T-helper 1 cell treated with Interleukin-12 subunit alpha and Interleukin-12 subunit beta and Interleukin-4 antibody, amounts not matched to agents 30 μg/mL and 1 μg/mL, for 36 hours (primary cell): ENCODE results near the gene BICC1.

Source experiments
- H3K27ac Mint-ChIP-seq: one replicate; pipeline ENCODE4 v1.8.0; 2021; ENCODE audit warnings: mild to moderate bottlenecking, mixed read lengths
- H3K27me3 Mint-ChIP-seq: one replicate; pipeline ENCODE4 v1.8.0; 2021; ENCODE audit warnings: low read depth, mixed read lengths
- H3K36me3 Mint-ChIP-seq: one replicate; pipeline ENCODE4 v1.8.0; 2021; ENCODE audit warnings: low read depth, mixed read lengths
- H3K4me1 Mint-ChIP-seq: one replicate; pipeline ENCODE4 v1.8.0; 2021; ENCODE audit warnings: low read depth, mixed read lengths
- H3K4me3 Mint-ChIP-seq: one replicate; pipeline ENCODE4 v1.8.0; 2021; ENCODE audit warnings: mild to moderate bottlenecking, moderate library complexity, mixed read lengths
- H3K9me3 Mint-ChIP-seq: one replicate; pipeline ENCODE4 v1.8.0; 2021; ENCODE audit warnings: mixed read lengths

BICC1 gene

DNA sequence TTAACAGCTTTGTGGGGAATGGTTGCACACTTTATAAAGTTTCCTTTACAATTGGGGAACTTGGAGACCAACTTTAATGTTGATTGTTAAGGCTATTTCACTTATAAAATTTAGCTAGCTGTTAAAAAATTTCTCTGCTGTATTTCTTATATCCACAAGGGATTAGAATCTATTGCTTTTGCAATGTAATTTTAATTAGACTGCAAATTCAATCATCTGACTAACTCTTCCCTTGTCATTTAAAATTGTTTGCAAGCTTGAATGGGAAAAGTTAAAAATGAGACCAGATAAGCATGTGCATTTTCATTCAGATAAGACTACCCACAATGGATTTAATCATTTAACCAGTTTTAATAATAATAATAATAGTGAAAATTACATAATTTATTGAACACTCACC, 213.2 kb downstream of the BICC1 start:
- Mint-ChIP-seq H3K27me3 (no peaks in the 10 kb centered on the region), H3K4me3 (no peak overlapping the region), H3K27ac (no peak overlapping the region), H3K36me3 (no peaks in the 10 kb centered on the region), H3K4me1 (no peaks in the 10 kb centered on the region), H3K9me3 (no peaks in the 10 kb centered on the region)

GRCh38 chr10:58727633-58728032, 215.0 kb downstream of the BICC1 start:
- Mint-ChIP-seq H3K27me3 (no peaks in the 10 kb centered on the region), H3K4me1 (no peaks in the 10 kb centered on the region), H3K4me3 (no peak overlapping the region), H3K9me3 (peaks cover 4% of the 10 kb centered on the region), H3K27ac (no peak overlapping the region), H3K36me3 (no peaks in the 10 kb centered on the region)

DNA sequence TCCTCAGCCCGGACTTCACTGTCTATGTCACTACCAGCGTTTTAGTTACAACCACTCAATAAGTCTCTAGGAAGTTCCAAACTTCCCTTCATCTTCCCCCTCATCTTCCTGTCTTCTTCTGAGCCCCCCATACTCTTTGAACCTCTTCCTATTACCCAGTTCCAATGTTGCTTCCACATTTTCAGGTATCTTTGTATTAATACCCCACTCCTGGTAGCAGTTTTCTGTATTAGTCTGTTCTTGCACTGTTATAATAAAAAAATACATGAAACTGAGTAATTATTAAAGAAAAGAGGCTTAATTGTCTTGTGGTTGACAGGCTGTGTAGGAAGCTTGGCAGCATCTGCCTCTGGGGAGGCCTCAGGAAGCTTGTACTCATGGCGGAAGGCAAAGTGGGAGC, 218.6 kb downstream of the BICC1 start:
- Mint-ChIP-seq H3K4me1 (no peaks in the 10 kb centered on the region), H3K9me3 (peaks cover 4% of the 10 kb centered on the region), H3K27ac (no peak overlapping the region), H3K36me3 (no peaks in the 10 kb centered on the region), H3K4me3 (no peak overlapping the region), H3K27me3 (no peaks in the 10 kb centered on the region)

DNA sequence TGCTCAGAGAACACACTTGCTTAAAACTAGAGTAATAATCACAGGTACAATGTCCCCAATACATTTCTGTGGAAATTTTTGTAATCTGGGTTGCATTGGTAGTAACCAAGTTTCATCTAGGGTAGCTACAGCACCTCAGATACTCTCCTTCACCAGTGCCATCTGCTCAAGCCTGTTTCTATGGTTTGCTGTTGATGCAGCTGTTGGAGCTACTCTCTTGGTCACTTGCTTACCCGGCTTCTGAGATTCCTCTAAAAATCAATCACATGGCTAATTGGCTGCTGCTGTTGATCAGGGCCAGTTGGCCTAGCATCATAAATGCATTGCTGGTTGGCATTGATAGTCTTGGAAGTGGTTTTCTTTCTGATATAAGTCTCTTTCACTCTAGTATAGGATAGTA, 220.8 kb downstream of the BICC1 start:
- Mint-ChIP-seq H3K9me3 (peaks cover 4% of the 10 kb centered on the region), H3K27ac (no peak overlapping the region), H3K27me3 (no peaks in the 10 kb centered on the region)

DNA sequence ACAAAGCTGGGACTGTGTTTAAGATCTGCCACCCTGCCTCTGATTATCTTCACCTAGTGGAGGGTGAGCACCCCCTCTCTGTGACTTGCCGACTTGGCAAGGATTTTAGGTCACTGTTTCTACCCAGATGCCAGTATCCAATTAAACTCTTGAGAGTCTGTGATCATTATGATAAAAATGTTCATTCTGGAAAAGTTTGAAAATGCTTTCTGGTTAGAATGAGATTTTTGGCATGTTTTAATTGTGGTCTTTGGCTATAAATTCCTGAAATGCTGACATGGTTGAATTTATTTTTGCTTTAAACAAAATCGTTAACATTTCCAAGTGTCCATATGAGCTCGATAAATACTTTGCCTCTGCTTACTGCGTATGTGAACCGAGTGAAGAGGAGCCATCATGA, 221.4 kb downstream of the BICC1 start:
- H3K4me3 Mint-ChIP-seq: no peak overlapping the region
- no peak overlapping the region for H3K27ac Mint-ChIP-seq
- no peaks in the 10 kb centered on the region for H3K27me3 Mint-ChIP-seq
- H3K4me1 Mint-ChIP-seq: no peaks in the 10 kb centered on the region
- no peaks in the 10 kb centered on the region for H3K36me3 Mint-ChIP-seq
- H3K9me3 Mint-ChIP-seq: peaks cover 4% of the 10 kb centered on the region

More for the DNA sequence above, 220.8 kb downstream of the BICC1 start:
- no peaks in the 10 kb centered on the region for H3K36me3 Mint-ChIP-seq
- no peaks in the 10 kb centered on the region for H3K4me1 Mint-ChIP-seq
- H3K4me3 Mint-ChIP-seq: no peak overlapping the region

- H3K27me3 Mint-ChIP-seq: no peaks in the 10 kb centered on the region
Measured at GRCh38 chr10:58734664-58735063, 222.0 kb downstream of the BICC1 start.

GRCh38 chr10:58735087-58735486, 222.4 kb downstream of the BICC1 start:
- H3K36me3 Mint-ChIP-seq: no peaks in the 10 kb centered on the region
- H3K9me3 Mint-ChIP-seq: peaks cover 4% of the 10 kb centered on the region
- H3K4me1 Mint-ChIP-seq: no peaks in the 10 kb centered on the region
- no peak overlapping the region for H3K27ac Mint-ChIP-seq
- H3K4me3 Mint-ChIP-seq: no peak overlapping the region
- no peaks in the 10 kb centered on the region for H3K27me3 Mint-ChIP-seq

More at GRCh38 chr10:58734664-58735063, 222.0 kb downstream of the BICC1 start:
- no peak overlapping the region for H3K27ac Mint-ChIP-seq
- no peak overlapping the region for H3K4me3 Mint-ChIP-seq
- H3K4me1 Mint-ChIP-seq: no peaks in the 10 kb centered on the region
- H3K9me3 Mint-ChIP-seq: peaks cover 4% of the 10 kb centered on the region
- H3K36me3 Mint-ChIP-seq: no peaks in the 10 kb centered on the region

DNA sequence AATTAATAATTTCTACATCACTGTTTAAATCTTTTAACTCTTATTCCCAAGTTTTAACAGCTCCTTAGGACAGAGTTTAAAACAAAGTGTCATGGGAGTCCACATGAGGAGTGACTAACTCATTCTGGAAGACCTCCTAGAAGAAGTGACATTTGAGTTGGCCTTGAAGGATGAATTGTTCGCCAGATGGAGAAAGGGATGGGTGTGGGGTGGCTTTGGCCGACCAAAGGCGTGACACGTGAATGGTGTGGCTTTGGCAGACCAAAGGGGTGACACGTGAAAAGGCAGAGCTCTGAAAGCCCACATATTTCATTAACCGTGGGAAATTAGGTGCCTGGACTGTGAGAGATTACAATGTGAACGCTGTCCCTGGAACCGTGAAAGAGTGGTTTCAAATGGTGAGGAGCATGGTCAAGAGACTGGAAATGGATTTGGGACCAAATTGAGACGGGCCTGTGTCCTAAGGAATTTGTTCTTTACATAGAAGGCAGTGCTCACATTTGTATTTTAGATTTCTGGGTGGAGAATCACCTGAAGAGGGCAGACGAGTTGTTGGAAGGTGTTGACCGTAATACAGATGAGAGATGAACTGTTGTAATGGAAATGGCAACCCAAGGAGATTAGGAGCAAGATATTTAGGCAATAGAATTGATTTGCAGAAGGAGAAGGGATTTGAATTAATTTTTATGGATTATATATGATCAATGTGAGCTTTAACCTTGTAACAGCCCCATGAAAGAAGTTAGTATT, 228.1 kb downstream of the BICC1 start:
- no peaks in the 10 kb centered on the region for H3K9me3 Mint-ChIP-seq
- no peak overlapping the region for H3K27ac Mint-ChIP-seq
- H3K27me3 Mint-ChIP-seq: no peaks in the 10 kb centered on the region
- no peak overlapping the region for H3K4me3 Mint-ChIP-seq
- no peaks in the 10 kb centered on the region for H3K36me3 Mint-ChIP-seq
- no peaks in the 10 kb centered on the region for H3K4me1 Mint-ChIP-seq

DNA sequence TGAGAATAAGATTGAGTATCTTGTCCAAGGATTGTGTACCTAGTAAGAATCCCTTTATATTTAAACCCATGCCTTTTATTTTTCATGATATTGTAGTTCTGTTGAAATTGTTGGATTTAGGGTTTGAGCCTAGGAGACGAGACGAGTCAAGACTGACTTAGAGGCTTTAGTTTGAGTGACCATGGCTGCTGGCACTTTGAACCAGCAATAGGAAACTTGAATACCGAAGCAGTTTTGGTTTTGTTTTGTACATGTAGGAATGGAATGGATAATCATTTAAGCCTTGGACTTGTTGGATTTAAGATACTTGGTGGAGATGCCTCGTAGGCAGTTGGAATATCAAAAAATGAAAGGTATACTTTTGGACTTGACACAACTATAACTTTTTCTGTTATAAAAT, 229.0 kb downstream of the BICC1 start:
- Mint-ChIP-seq H3K4me3 (no peak overlapping the region), H3K4me1 (no peaks in the 10 kb centered on the region), H3K27me3 (no peaks in the 10 kb centered on the region), H3K9me3 (no peaks in the 10 kb centered on the region), H3K27ac (no peak overlapping the region), H3K36me3 (no peaks in the 10 kb centered on the region)

GRCh38 chr10:58742141-58742540, 229.5 kb downstream of the BICC1 start:
- Mint-ChIP-seq H3K27ac (no peak overlapping the region), H3K27me3 (no peaks in the 10 kb centered on the region), H3K36me3 (no peaks in the 10 kb centered on the region), H3K9me3 (no peaks in the 10 kb centered on the region), H3K4me1 (no peaks in the 10 kb centered on the region), H3K4me3 (no peak overlapping the region)

- Mint-ChIP-seq H3K27me3 (no peaks in the 10 kb centered on the region), H3K27ac (no peak overlapping the region), H3K36me3 (no peaks in the 10 kb centered on the region), H3K9me3 (no peaks in the 10 kb centered on the region), H3K4me3 (no peak overlapping the region), H3K4me1 (no peaks in the 10 kb centered on the region)
Measured at GRCh38 chr10:58743466-58744115, 230.9 kb downstream of the BICC1 start.

- Mint-ChIP-seq H3K36me3 (no peaks in the 10 kb centered on the region), H3K4me1 (no peaks in the 10 kb centered on the region), H3K27ac (no peak overlapping the region), H3K9me3 (no peaks in the 10 kb centered on the region), H3K27me3 (no peaks in the 10 kb centered on the region), H3K4me3 (no peak overlapping the region)
Measured at GRCh38 chr10:58746474-58747185, 234.0 kb downstream of the BICC1 start.

DNA sequence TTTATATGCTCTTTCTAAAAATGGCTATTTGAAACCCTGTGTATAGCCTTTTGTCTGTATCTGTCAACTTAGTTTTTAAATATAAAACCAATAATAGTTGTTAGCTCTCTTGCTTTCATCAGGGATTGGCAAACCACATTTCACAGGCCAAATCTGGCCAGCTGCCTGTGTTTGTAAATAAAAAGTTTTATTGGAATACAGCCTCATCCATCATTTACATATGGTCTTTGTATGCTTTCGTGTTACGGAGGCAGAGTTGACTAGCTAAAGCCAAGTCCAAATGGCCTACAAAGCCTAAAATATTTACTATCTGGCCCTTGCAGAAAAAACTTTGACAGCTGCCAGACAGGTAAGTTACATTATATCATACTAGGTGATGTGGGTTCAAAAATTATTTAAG, 235.0 kb downstream of the BICC1 start:
- no peak overlapping the region for H3K4me3 Mint-ChIP-seq
- no peaks in the 10 kb centered on the region for H3K36me3 Mint-ChIP-seq
- H3K4me1 Mint-ChIP-seq: no peaks in the 10 kb centered on the region
- no peaks in the 10 kb centered on the region for H3K9me3 Mint-ChIP-seq
- no peaks in the 10 kb centered on the region for H3K27me3 Mint-ChIP-seq
- H3K27ac Mint-ChIP-seq: no peak overlapping the region

DNA sequence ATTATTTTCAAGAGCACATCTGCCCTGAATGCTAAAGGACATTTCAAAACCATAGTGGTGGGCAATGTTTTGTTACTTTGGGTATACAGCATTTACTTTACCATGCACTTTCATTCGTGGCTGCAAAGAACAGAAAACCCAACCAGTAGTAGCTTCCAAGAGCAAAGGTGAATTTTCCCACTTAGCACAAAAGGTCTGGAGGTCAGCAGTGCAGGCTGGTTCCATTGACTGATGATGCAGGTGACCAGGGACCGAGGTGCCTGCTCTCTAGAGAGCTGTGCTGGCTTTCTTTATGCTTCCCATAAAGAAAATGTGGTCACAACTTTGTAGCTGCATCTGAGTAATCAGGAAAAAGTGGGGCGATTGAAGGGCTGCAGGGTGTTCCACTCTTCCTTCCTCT, 240.0 kb downstream of the BICC1 start:
- H3K9me3 Mint-ChIP-seq: no peaks in the 10 kb centered on the region
- no peak overlapping the region for H3K4me3 Mint-ChIP-seq
- peaks cover 5% of the 10 kb centered on the region for H3K4me1 Mint-ChIP-seq
- H3K36me3 Mint-ChIP-seq: no peaks in the 10 kb centered on the region
- H3K27me3 Mint-ChIP-seq: no peaks in the 10 kb centered on the region
- no peak overlapping the region for H3K27ac Mint-ChIP-seq

- Mint-ChIP-seq H3K27ac (no peak overlapping the region), H3K4me3 (no peak overlapping the region)
Measured at GRCh38 chr10:58753425-58753824, 240.8 kb downstream of the BICC1 start.

More at GRCh38 chr10:58753425-58753824, 240.8 kb downstream of the BICC1 start:
- H3K36me3 Mint-ChIP-seq: no peaks in the 10 kb centered on the region
- H3K27me3 Mint-ChIP-seq: no peaks in the 10 kb centered on the region
- H3K9me3 Mint-ChIP-seq: no peaks in the 10 kb centered on the region
- H3K4me1 Mint-ChIP-seq: peaks cover 5% of the 10 kb centered on the region
